IMR-90 (cell line): ENCODE results near the gene JPH3. TPM values are rescaled to one million over a fixed set of nuclear protein-coding genes. Genes with fewer than 3 reads are reported as not detected.

ENCODE experiments used
- ATAC-seq: fragments of 200-7000 bp; cut with Tn5 transposase; 2 replicates; pipeline ENCODE4 v1.9.1; 2020; ENCODE audit warnings: low read depth, mild to moderate bottlenecking, moderate library complexity
- BruUV-seq: library from RNA; stranded (reverse); fragments of 400-500 nt; replicated peaks from 2 replicates; lab custom pipeline; 2021; lab: Mats Ljungman, UMichigan
- CTCF ChIA-PET: fragments of 300-600 bp; formaldehyde crosslinking; extraction: SDS; loops from one replicate; lab custom pipeline; 2021; ENCODE audit warnings: antibody characterized with exemption; lab: Yijun Ruan, JAX
- POLR2A ChIA-PET: fragments of 300-600 bp; sonication (Branson Sonifier 250); formaldehyde crosslinking; loops from one replicate; lab custom pipeline; 2022; ENCODE audit warnings: antibody characterized with exemption; ENCODE audit not compliant: unreplicated experiment; lab: Charles Lee
- DNase-seq: peaks from one replicate; pipeline ENCODE4 v3.0.0; 2013
- H2AFZ ChIP-seq: replicated peaks from 2 replicates; pipeline ENCODE3; 2013; ENCODE audit warnings: low read length, mild to moderate bottlenecking; ENCODE audit not compliant: poor library complexity
- H2AK5ac ChIP-seq: 2 replicates; pipeline ENCODE4 v1.6.1; 2013; ENCODE audit warnings: low read depth, low read length, inconsistent platforms
- H2AK9ac ChIP-seq: replicated peaks from 2 replicates; pipeline ENCODE3; 2013; ENCODE audit warnings: mild to moderate bottlenecking, low read depth, low read length, moderate library complexity; ENCODE audit not compliant: poor library complexity
- H2BK120ac ChIP-seq: 2 replicates; pipeline ENCODE4 v1.6.1; 2013; ENCODE audit warnings: low read depth, low read length, inconsistent platforms
- H2BK15ac ChIP-seq: 3 replicates; pipeline ENCODE4 v1.6.1; 2013; ENCODE audit warnings: low read depth, low read length, inconsistent platforms
- H2BK20ac ChIP-seq: 2 replicates; pipeline ENCODE4 v1.6.1; 2013; ENCODE audit warnings: low read depth, mild to moderate bottlenecking, inconsistent platforms, low read length, moderate library complexity
- H2BK5ac ChIP-seq: 2 replicates; pipeline ENCODE4 v1.6.1; 2013; ENCODE audit warnings: mild to moderate bottlenecking, low read depth, low read length, inconsistent platforms; ENCODE audit not compliant: poor library complexity, severe bottlenecking
- H3K14ac ChIP-seq: replicated peaks from 2 replicates; pipeline ENCODE4 v1.6.1; 2013; ENCODE audit warnings: low read depth, low read length, inconsistent platforms
- H3K18ac ChIP-seq: 2 replicates; pipeline ENCODE4 v1.6.1; 2013; ENCODE audit warnings: low read depth, low read length, control low read depth
- H3K23ac ChIP-seq: 2 replicates; pipeline ENCODE4 v1.6.1; 2013; ENCODE audit warnings: low read depth, low read length, inconsistent platforms
- H3K27ac ChIP-seq: 2 replicates; pipeline ENCODE4 v1.5.1; 2013; ENCODE audit warnings: mild to moderate bottlenecking, control low read depth, low read length; ENCODE audit not compliant: insufficient read depth
- H3K27me3 ChIP-seq: 2 replicates; pipeline ENCODE4 v1.6.1; 2013; ENCODE audit warnings: low read length; ENCODE audit not compliant: control insufficient read depth, insufficient read depth
- H3K36me3 ChIP-seq: 2 replicates; pipeline ENCODE4 v1.6.1; 2013; ENCODE audit warnings: low read length, mixed read lengths; ENCODE audit not compliant: control insufficient read depth, insufficient read depth
- H3K4ac ChIP-seq: 2 replicates; pipeline ENCODE4 v1.6.1; 2013; ENCODE audit warnings: low read depth, low read length, inconsistent platforms
- H3K4me1 ChIP-seq: 2 replicates; pipeline ENCODE4 v1.6.1; 2013; ENCODE audit warnings: low read length, mixed read lengths; ENCODE audit not compliant: control insufficient read depth, insufficient read depth
- H3K4me2 ChIP-seq: 2 replicates; pipeline ENCODE4 v1.6.1; 2013; ENCODE audit warnings: low read depth, mild to moderate bottlenecking, control low read depth, low read length, moderate library complexity
- H3K4me3 ChIP-seq: 2 replicates; pipeline ENCODE4 v1.5.1; 2013; ENCODE audit warnings: low read depth, mild to moderate bottlenecking, control low read depth, low read length, moderate library complexity; ENCODE audit not compliant: insufficient read depth
- H3K56ac ChIP-seq: 2 replicates; pipeline ENCODE4 v1.6.1; 2013; ENCODE audit warnings: low read length, inconsistent platforms; ENCODE audit not compliant: insufficient read depth; ENCODE audit errors: extremely low read depth
- H3K79me1 ChIP-seq, 2 experiments: 2 replicates each; pipeline ENCODE4 v1.6.1; 2013; ENCODE audit warnings: low read length in 2 of 2, inconsistent platforms in 1 of 2, low read depth in 1 of 2
- H3K9ac ChIP-seq: 2 replicates; pipeline ENCODE4 v1.6.1; 2013; ENCODE audit warnings: low read depth, low read length, control low read depth
- H3K9me1 ChIP-seq: 2 replicates; pipeline ENCODE4 v1.6.1; 2013; ENCODE audit warnings: low read length, inconsistent platforms; ENCODE audit not compliant: insufficient read depth
- H3K9me3 ChIP-seq: 2 replicates; pipeline ENCODE4 v1.6.1; 2013; ENCODE audit warnings: low read length; ENCODE audit not compliant: control insufficient read depth, insufficient read depth
- H4K20me1 ChIP-seq: 2 replicates; pipeline ENCODE4 v1.6.1; 2013; ENCODE audit warnings: low read length, inconsistent platforms; ENCODE audit not compliant: insufficient read depth
- H4K5ac ChIP-seq: 2 replicates; pipeline ENCODE4 v1.6.1; 2013; ENCODE audit warnings: mild to moderate bottlenecking, low read depth, low read length, control low read depth
- H4K8ac ChIP-seq, 2 experiments: 2 replicates each; pipeline ENCODE4 v1.6.1; 2013; ENCODE audit warnings: low read depth in 2 of 2, low read length in 2 of 2, control low read depth in 1 of 2, inconsistent platforms in 1 of 2
- H4K91ac ChIP-seq: 2 replicates; pipeline ENCODE4 v1.6.1; 2013; ENCODE audit warnings: low read depth, low read length, inconsistent platforms; ENCODE audit not compliant: insufficient read depth
- BHLHE40 ChIP-seq: fragments of 150-350 bp; IDR thresholded peaks from 2 replicates; pipeline ENCODE4 v1.6.1; 2016; ENCODE audit warnings: mild to moderate bottlenecking, low read depth, low read length
- CEBPB ChIP-seq: IDR thresholded peaks from 2 replicates; pipeline ENCODE4 v1.6.1; 2012; ENCODE audit warnings: low read depth, low read length, improper control_type of control experiment
- CHD1 ChIP-seq: IDR thresholded peaks from 2 replicates; pipeline ENCODE4 v1.6.1; 2012; ENCODE audit warnings: low read depth, low read length, improper control_type of control experiment
- MAZ ChIP-seq: IDR thresholded peaks from 2 replicates; pipeline ENCODE4 v1.6.1; 2012; ENCODE audit warnings: low read depth, mild to moderate bottlenecking, low read length, improper control_type of control experiment, moderate library complexity, borderline replicate concordance
- SMC3 ChIP-seq: fragments of 150-350 bp; IDR thresholded peaks from 2 replicates; pipeline ENCODE4 v1.6.1; 2016; ENCODE audit warnings: low read depth, mild to moderate bottlenecking, antibody characterized with exemption, low read length, moderate library complexity
- WGBS, 2 experiments: methylation state at CpG; one replicate each; pipeline versions ENCODE4 v1.1.5 to v1.1.7; 2013; ENCODE audit warnings: missing lambda C conversion rate in 2 of 2; ENCODE audit not compliant: insufficient read length in 1 of 2; ENCODE audit errors: extremely low coverage in 2 of 2; 5-methylcytosine and 5-hydroxymethylcytosine counted together
- dilution Hi-C: fragments of 300-500 bp; cut with HindIII; formaldehyde crosslinking; loops from one replicate; pipeline ENCODE4 v1.14.3; 2018; ENCODE audit warnings: low sequenced_read_pairs; ENCODE audit not compliant: unreplicated experiment
- in situ Hi-C: fragments of 300-500 bp; cut with MboI; formaldehyde crosslinking; loops from 3 replicates; pipeline ENCODE4 v1.14.3; 2019; ENCODE audit warnings: low sequenced_read_pairs, inconsistent platforms, mixed read lengths
- intact Hi-C: fragments of 100-400 bp; cut with micrococcal nuclease; formaldehyde crosslinking; loops from 2 replicates; pipeline ENCODE4 v1.10.0; 2022
- polyA plus RNA-seq, 3 experiments: library from polyadenylated mRNA; depleted of rRNA; stranded (reverse); fragments of >200 nt; gene quantifications; 2 replicates each; pipeline ENCODE4 v1.2.3, GENCODE V29; 2012; ENCODE audit warnings: low replicate concordance in 1 of 3
- total RNA-seq: library from RNA; depleted of rRNA; stranded (reverse); fragments of >200 nt; gene quantifications from 2 replicates; pipeline ENCODE4 v1.2.3, GENCODE V29; 2012
- TF ChIP-seq, protein P1 (sequence below): fragments of 150-350 bp; IDR thresholded peaks from 2 replicates; pipeline ENCODE4 v1.6.1; 2016; ENCODE audit warnings: low read depth, mild to moderate bottlenecking, low read length, moderate library complexity, borderline replicate concordance

The JPH3 gene
- total and polyA plus RNA-seq, 2 of the 4 experiments (the other 2 are of a cell fraction): 0.03 TPM; not detected in 1

DNA sequence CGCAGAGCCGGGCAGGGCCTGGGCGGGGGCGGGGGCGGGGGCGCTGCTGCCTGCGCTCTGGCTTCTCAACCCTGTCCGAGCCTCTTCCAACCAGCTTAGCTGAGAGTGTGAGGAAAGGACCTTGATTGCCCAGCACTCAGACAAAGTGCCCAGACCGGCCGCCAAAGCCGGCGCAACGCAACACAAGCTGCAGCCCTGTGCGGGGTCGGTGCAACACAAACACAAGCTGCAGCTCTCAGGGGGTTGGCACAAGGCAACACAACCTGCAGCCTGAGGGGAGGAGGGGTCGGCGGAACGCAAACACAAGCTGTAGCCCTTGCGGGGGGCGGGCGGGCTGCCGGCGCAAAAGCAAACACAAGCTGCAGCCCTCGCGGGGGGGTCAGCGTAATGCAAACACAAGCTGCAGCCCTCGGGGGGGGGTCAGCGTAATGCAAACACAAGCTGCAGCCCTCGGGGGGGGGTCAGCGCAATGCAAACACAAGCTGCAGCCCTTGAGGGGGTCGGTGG lies 103.5 kb downstream of the JPH3 start:
- Histone ChIP-seq H4K91ac (no peak overlapping the region), H3K14ac (no peak overlapping the region), H3K9me1 (no peaks in the 10 kb centered on the region), H3K79me1 (no peaks in the 10 kb centered on the region), H4K8ac (no peak overlapping the region), H3K4ac (no peak overlapping the region), H3K23ac (no peak overlapping the region), H2AK5ac (no peak overlapping the region), H3K4me1 (no peaks in the 10 kb centered on the region), H4K5ac (no peak overlapping the region), H3K9ac (no peak overlapping the region), H3K27me3 (no peaks in the 10 kb centered on the region), H3K56ac (no peak overlapping the region), H3K9me3 (no peaks in the 10 kb centered on the region), H3K18ac (no peak overlapping the region), H2BK5ac (no peak overlapping the region), H2BK20ac (no peak overlapping the region), H2AFZ (no peak overlapping the region), H2AK9ac (no peak overlapping the region), H3K27ac (no peak overlapping the region), H3K4me3 (no peak overlapping the region), H3K4me2 (no peak overlapping the region), H2BK120ac (no peak overlapping the region), H3K36me3 (peaks cover 22% of the 10 kb centered on the region), H2BK15ac (no peak overlapping the region), H4K20me1 (no peaks in the 10 kb centered on the region; the same call in 1 of the 2 replicates)
- ATAC-seq (no peak), DNase-seq (no peak)
- no peak for TF ChIP-seq CEBPB
- TF ChIP-seq BHLHE40: no peak
- TF ChIP-seq CHD1: no peak
- no peak for TF ChIP-seq MAZ
- TF ChIP-seq, protein P1, sequence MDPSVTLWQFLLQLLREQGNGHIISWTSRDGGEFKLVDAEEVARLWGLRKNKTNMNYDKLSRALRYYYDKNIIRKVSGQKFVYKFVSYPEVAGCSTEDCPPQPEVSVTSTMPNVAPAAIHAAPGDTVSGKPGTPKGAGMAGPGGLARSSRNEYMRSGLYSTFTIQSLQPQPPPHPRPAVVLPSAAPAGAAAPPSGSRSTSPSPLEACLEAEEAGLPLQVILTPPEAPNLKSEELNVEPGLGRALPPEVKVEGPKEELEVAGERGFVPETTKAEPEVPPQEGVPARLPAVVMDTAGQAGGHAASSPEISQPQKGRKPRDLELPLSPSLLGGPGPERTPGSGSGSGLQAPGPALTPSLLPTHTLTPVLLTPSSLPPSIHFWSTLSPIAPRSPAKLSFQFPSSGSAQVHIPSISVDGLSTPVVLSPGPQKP: no peak
- TF ChIP-seq SMC3: no peak
- no TSS peak for BruUV-seq
- POLR2A ChIA-PET: no interaction called here
- CTCF ChIA-PET: no interaction called here
- dilution Hi-C loops (no loop called here), intact Hi-C loops (no loop called here), in situ Hi-C loops (no loop called here)
- WGBS, 2 experiments: 60% methylated on average over 1 of the region's 31 CpGs; no CpG with 5 or more reads in 1 of the 2 experiments
